NCI-H69 (cell line): Measurements from ENCODE around the gene TRAF2.

Source experiments
- DNase-seq: peaks from one replicate; lab custom pipeline; 2025; lab: John Stamatoyannopoulos, UW

The TRAF2 gene

GRCh38 chr9:136962163-136962562 is 75.8 kb downstream of the TRAF2 start:
- DNase-seq: no peak

DNA sequence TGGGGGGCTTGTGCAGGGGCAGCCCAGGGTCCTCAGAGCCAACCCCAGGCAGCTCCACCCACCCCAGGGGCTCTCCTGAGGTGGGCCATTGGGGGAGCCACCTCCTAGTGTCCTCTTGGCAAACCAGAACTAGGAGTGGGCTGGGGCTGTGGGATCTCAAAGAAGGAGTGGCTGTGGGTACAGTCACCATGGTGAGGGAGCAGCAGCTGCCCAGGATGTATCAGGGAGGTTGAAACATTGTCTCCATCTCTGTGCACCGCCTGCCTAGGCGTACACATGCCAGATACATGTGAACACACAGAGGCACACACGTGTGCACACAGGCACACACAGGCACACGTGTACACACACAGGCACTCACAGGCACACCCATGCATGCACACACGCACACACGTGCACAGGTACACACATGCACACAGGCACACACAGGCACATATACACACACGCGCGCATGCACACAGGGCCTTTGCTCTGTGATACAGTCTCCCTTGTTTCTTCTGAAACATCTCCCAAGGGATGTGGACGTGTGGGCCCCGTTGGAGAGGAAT is 76.5 kb downstream of the TRAF2 start:
- no peak for DNase-seq

DNA sequence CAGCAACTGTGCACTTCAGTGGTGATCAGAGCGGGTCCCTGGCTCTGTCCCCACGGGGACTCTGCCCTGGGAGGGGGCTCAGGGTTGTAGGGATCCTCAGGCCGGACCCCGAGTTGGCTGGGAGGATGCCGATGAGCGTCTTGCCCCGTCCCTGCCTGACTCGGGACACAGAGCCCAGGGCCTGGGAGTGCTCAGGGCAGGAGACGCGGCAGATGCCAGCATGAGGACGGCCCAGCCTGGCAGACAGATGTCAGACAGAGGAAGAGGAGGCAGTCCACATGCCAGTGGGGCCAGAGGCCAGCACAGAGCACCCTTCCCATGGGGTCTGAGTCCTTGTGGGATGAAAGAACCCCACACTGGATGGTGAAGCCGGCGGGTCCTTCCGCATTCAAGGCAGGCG is 77.0 kb downstream of the TRAF2 start:
- no peak for DNase-seq

GRCh38 chr9:136963751-136964150 is 77.4 kb downstream of the TRAF2 start:
- DNase-seq: no peak

GRCh38 chr9:136964171-136964689 is 77.9 kb downstream of the TRAF2 start:
- peak; percentile 62 for DNase-seq

DNA sequence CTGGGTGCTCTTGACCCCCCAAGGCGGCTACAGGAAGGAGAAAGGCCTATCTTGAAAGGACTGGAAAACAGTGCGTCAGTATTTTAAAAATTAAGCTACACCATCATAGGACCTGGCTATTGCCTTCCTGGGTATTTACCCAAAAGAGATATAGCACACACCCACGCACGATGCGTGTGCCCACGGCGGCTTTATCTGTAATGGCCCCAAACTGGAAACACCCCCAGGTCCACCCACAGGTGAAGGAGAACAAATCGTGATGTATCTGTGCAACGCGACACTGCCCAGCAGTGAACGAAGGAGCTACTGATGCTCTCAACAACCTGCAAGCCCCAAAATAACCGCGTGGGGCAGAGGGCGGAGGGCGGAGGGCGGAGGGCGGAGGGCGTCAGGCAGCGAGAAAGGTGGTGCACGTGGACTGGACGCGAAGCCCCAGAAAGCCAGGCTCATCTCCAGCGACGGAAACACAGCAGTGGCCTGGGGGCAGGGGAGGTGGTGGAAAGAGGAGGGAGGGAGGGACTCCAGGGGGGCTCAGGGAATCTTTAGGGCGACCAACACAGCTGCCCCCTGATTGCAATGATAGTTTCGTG is 78.6 kb downstream of the TRAF2 start:
- no peak for DNase-seq

GRCh38 chr9:136965771-136966484 is 79.6 kb downstream of the TRAF2 start:
- no peak for DNase-seq

- no peak for DNase-seq
Observed at GRCh38 chr9:136968333-136969127, 82.2 kb downstream of the TRAF2 start.

DNA sequence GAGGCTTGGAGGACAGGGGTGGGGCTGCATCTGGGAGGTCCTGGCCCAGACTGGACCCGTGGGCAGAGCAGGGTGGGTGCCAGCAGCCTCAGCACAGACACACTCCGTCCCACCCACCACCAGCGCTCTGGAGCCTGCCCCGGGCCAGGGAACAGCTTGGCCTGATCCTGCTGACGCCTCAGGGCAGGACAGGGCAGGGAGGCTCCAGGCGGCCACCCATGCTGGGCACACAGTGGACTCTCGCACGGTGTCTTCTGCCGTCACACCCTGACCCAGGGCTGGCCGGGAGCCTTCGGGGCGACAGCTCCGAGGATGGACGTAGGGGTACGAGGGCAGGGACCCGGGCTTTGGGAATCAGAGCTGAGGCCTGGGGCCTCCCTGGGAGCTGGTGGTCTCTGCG is 82.8 kb downstream of the TRAF2 start:
- DNase-seq: no peak

GRCh38 chr9:136969774-136970173 is 83.5 kb downstream of the TRAF2 start:
- no peak for DNase-seq

DNA sequence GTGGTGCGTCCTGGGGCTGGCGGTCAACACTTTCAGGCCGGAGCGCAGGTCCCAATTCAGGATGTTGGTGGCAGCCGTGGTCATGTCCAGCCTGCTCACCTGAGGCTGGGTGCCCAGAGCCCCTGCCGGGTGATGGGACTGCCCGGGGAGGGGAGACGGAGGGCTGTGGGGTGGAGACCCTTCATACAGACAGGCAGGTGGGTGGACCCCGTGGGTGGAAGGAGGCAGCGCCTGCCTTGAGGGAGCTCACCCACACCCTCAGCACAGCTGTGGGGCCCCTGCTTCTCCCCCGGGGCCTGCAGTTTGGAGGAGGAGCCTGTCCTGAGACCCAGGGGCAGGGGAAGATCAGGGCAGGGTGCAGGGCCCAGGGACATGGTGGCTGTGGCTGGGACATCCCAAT is 84.0 kb downstream of the TRAF2 start:
- no peak for DNase-seq

GRCh38 chr9:136971746-136972145 is 85.4 kb downstream of the TRAF2 start:
- no peak for DNase-seq

- no peak for DNase-seq
Observed at GRCh38 chr9:136972335-136972734, 86.0 kb downstream of the TRAF2 start.

- DNase-seq: no peak
Observed at GRCh38 chr9:136972743-136973142, 86.4 kb downstream of the TRAF2 start.

GRCh38 chr9:136973618-136974617 is 87.6 kb downstream of the TRAF2 start:
- DNase-seq: no peak

DNA sequence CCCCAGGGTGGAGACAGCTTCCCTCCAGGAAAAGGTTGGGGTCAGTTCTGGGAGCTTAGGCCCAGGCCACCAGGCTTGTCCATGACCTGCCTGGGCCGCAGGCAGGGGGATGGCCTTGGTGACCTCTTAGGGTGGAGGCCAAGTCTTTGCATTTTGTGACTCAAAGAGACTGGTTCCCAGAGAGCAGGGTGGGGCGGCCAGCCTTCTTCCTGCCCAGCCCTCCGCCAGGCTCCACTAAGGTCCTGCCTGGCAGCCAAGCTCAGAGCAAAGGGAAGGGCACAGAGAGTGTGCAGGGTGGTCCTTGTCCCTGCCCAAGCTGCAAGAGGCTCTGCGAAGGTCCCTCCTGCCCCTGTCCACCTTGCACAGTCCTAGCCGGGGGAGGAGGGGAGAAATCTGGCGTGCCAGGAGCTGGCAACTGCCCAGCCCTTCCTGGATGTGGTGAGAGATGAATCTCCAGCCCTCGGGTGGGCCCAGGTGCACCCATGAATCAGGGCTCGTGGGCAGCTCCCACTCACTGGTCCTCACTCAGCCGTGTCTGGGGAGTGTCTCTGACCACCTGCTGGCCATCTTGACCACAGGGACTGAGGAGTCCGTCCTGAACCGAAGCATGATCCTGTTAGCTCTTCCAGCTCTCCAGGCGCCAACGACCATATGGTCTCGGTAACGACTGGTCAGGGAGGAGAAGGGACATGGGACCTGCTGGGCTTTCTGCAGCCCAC is 88.7 kb downstream of the TRAF2 start:
- DNase-seq: no peak

DNA sequence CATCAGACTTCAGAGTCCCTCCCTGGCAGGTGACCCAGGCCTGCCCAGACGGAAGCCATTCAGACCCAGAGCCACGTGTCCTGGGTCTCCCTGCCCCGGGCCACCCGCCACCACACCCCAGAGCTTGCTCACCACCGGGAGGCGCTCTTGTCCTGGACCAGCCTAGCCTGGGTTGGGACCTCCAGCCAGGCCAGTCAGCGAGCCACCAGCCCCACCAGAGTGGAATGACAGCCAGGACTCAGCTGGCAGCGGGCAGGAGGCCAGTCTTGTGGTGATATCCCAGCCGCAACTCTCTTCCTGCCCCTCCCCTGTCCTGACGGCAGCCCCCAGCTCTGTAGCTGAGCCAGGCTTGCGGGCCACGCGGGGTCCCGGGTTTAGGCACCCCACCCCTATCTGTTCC is 89.3 kb downstream of the TRAF2 start:
- peak; percentile 39 for DNase-seq
